Erythroblast (primary cell): Measurements from ENCODE around the gene DNAH9.

Source experiments
- GATA1 ChIP-seq: IDR thresholded peaks from 2 replicates; pipeline ENCODE4 v1.6.1; 2011; ENCODE audit warnings: low read depth, mild to moderate bottlenecking, control low read depth, low read length, moderate library complexity
- POLR2A ChIP-seq: IDR thresholded peaks from 2 replicates; pipeline ENCODE4 v1.6.1; 2011; ENCODE audit warnings: mild to moderate bottlenecking, low read length

DNA sequence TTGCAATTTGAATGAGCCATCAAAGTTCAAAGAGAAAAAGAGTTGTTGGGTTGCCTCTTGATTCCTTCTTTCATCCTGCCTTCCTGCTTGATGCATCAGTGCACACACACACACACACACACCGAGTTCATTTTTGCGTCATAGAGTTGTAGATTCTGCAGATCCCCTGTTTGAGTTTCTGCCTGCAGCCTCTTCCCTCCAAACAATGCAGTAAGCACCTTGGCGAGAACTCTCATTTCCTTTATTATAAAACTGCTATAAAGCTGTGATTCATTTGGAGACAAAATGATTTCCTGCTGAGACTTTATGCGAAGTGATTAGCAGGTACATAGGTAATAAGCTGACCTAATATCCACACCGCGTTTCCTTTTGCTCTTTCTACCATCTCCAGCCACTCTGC lies 26.7 kb downstream of the DNAH9 start:
- TF ChIP-seq POLR2A (no peak), GATA1 (no peak)
